HG03565 (cell line): ENCODE measurements around the gene PDE4D.
A peak's percentile ranks its signal among the peaks of the same experiment; 100 is the strongest.
"Not testable (repeated sequence)": the region's sequence is repeated elsewhere in the genome, so short reads cannot be mapped to it uniquely, and the experiment has no call there.

Experiments
- ATAC-seq: cut with Tn5 transposase; IDR thresholded peaks from one replicate; pipeline ENCODE4 v1.9.1; 2021; ENCODE audit warnings: mild to moderate bottlenecking, moderate library complexity; ENCODE audit not compliant: unreplicated experiment

Gene PDE4D

GRCh38 chr5:59587489-59588337, 305.8 kb downstream of the PDE4D start:
- ATAC-seq, result no peak

GRCh38 chr5:59586841-59587240, 306.7 kb downstream of the PDE4D start:
- no peak for ATAC-seq

GRCh38 chr5:59584858-59585846, 308.4 kb downstream of the PDE4D start:
- no peak for ATAC-seq

- no peak for ATAC-seq
Measured at GRCh38 chr5:59583810-59584562, 309.5 kb downstream of the PDE4D start.

GRCh38 chr5:59583151-59583809, 310.2 kb downstream of the PDE4D start:
- no peak for ATAC-seq

GRCh38 chr5:59582746-59583145, 310.8 kb downstream of the PDE4D start:
- no peak for ATAC-seq

GRCh38 chr5:59579824-59580167, 313.7 kb downstream of the PDE4D start:
- no peak for ATAC-seq

GRCh38 chr5:59579101-59579823, 314.3 kb downstream of the PDE4D start:
- no peak for ATAC-seq

- no peak for ATAC-seq
Measured at GRCh38 chr5:59577485-59577884, 316.0 kb downstream of the PDE4D start.

- ATAC-seq, result no peak
Measured at GRCh38 chr5:59575648-59576445, 317.7 kb downstream of the PDE4D start.

GRCh38 chr5:59573509-59573908, 320.0 kb downstream of the PDE4D start:
- ATAC-seq, result not testable (repeated sequence)

GRCh38 chr5:59571067-59571466, 322.5 kb downstream of the PDE4D start:
- ATAC-seq, result no peak

GRCh38 chr5:59569608-59570334, 323.8 kb downstream of the PDE4D start:
- ATAC-seq, result no peak

GRCh38 chr5:59569158-59569557, 324.4 kb downstream of the PDE4D start:
- no peak for ATAC-seq

GRCh38 chr5:59568161-59568560, 325.4 kb downstream of the PDE4D start:
- no peak for ATAC-seq

- ATAC-seq, result no peak
Measured at GRCh38 chr5:59565551-59565950, 328.0 kb downstream of the PDE4D start.

- no peak for ATAC-seq
Measured at GRCh38 chr5:59564895-59565294, 328.6 kb downstream of the PDE4D start.

- ATAC-seq, result peak; percentile 89
Measured at GRCh38 chr5:59562756-59563389, 330.7 kb downstream of the PDE4D start.
